Measurements from ENCODE around the gene RAX2. TPM values are rescaled to one million over a fixed set of nuclear protein-coding genes. Genes with fewer than 3 reads are reported as not detected.
A peak's percentile ranks its signal among the peaks of the same experiment; 100 is the strongest.

The RAX2 gene
- total RNA-seq, 2 experiments from 2014 or later: not detected

DNA sequence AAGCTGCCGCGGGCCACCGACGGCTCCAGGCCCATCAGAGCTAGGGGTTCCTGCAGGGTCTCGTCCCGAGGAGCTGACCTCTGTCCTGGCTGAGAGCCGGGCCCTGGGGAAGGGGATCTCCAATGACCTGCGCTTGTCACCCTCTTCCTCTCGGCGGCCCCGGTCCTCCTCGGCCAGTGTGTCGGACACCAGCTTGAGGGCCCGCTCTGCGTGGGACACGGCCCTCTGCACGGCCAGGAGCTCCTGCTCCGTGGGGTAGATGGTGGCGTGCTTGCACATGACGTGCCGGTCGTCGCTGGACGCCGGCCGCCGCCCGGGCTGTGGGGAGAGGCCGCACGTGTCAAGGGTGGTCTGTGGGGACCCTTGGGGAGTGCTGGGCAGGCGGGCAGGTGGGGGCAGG lies 46.9 kb upstream of the RAX2 start:
- no peaks in the 10 kb centered on the region for H3K27me3 Mint-ChIP-seq
- TF ChIP-seq, protein P1, sequence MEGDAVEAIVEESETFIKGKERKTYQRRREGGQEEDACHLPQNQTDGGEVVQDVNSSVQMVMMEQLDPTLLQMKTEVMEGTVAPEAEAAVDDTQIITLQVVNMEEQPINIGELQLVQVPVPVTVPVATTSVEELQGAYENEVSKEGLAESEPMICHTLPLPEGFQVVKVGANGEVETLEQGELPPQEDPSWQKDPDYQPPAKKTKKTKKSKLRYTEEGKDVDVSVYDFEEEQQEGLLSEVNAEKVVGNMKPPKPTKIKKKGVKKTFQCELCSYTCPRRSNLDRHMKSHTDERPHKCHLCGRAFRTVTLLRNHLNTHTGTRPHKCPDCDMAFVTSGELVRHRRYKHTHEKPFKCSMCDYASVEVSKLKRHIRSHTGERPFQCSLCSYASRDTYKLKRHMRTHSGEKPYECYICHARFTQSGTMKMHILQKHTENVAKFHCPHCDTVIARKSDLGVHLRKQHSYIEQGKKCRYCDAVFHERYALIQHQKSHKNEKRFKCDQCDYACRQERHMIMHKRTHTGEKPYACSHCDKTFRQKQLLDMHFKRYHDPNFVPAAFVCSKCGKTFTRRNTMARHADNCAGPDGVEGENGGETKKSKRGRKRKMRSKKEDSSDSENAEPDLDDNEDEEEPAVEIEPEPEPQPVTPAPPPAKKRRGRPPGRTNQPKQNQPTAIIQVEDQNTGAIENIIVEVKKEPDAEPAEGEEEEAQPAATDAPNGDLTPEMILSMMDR (IDR thresholded peaks at IDR 0.05): no peak
- intact Hi-C loops (cut with DNase I, micrococcal nuclease): no loop called here
- H3K4me1 Mint-ChIP-seq (ENCODE audit: low read depth): peaks cover 37% of the 10 kb centered on the region
- H3K4me3 Mint-ChIP-seq: no peak overlapping the region
- no peak overlapping the region for H3K27ac ChIP-seq (ENCODE audit: low read depth in 1 of 2, low read length in 2 of 2)
- no peak for ATAC-seq (ENCODE audit: poor library complexity)
- no peak overlapping the region for H3K27ac Mint-ChIP-seq
- no peak for DNase-seq
- CTCF ChIA-PET: no interaction called here
- POLR2A ChIA-PET: interaction anchor here (0.9 to 2.7 kb wide), 2 partner anchors 56 to 167 kb away, joined by 3 to 32 read pairs; partner anchors contain the start of genes APBA3, EEF2 and MRPL54
- no peaks in the 10 kb centered on the region for H3K36me3 ChIP-seq (ENCODE audit: insufficient read depth, low read length)
- H3K36me3 Mint-ChIP-seq (ENCODE audit: low read depth): no peaks in the 10 kb centered on the region
- no peak overlapping the region for H3K4me3 ChIP-seq (ENCODE audit: low read length)
- peaks cover 63% of the 10 kb centered on the region for H3K4me1 ChIP-seq (ENCODE audit: insufficient read depth, low read length)
- no peaks in the 10 kb centered on the region for H3K27me3 ChIP-seq (ENCODE audit: control insufficient read depth in 1 of 2, insufficient read depth in 2 of 2, low read length in 2 of 2)
- H3K9me3 Mint-ChIP-seq: no peaks in the 10 kb centered on the region
- H3K9me3 ChIP-seq (ENCODE audit: control insufficient read depth in 1 of 2, insufficient read depth in 1 of 2, low read length in 2 of 2): no peaks in the 10 kb centered on the region

DNA sequence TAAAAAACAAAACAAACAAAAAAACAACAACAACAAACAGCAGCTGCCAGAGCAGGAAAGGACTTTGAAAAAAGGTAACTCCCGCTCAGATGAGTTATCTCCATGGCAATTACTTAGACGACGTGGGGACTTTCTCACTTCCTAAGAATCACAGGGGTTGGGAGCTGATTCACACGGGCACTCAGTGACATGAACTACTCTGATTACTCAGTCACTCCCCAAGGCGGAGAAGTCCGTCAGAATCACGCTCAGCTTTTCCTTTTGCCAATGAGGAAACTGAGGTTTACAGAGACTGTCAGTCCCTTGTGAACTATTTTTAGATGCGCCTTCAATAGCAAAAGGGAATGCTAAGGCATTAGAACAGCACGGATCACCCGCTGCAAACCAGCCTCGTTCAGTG lies 46.4 kb upstream of the RAX2 start:
- intact Hi-C loops (cut with DNase I, micrococcal nuclease): no loop called here
- DNase-seq: peak in 3 of 14 experiments; percentile 26 to 65 (median 57)
- Mint-ChIP-seq H3K4me3 (peak overlapping the region; percentile 15), H3K27me3 (no peaks in the 10 kb centered on the region), H3K4me1 (ENCODE audit: low read depth) (peaks cover 41% of the 10 kb centered on the region), H3K36me3 (ENCODE audit: low read depth) (no peaks in the 10 kb centered on the region), H3K9me3 (no peaks in the 10 kb centered on the region), H3K27ac (no peak overlapping the region)
- Histone ChIP-seq H3K27ac (ENCODE audit: low read depth in 1 of 2, low read length in 2 of 2) (no peak overlapping the region), H3K4me3 (ENCODE audit: low read length) (no peak overlapping the region), H3K4me1 (ENCODE audit: insufficient read depth, low read length) (peaks cover 67% of the 10 kb centered on the region), H3K9me3 (ENCODE audit: control insufficient read depth in 1 of 2, insufficient read depth in 1 of 2, low read length in 2 of 2) (no peaks in the 10 kb centered on the region), H3K36me3 (ENCODE audit: insufficient read depth, low read length) (no peaks in the 10 kb centered on the region), H3K27me3 (ENCODE audit: control insufficient read depth in 1 of 2, insufficient read depth in 2 of 2, low read length in 2 of 2) (no peaks in the 10 kb centered on the region)
- ATAC-seq (ENCODE audit: poor library complexity): no peak
- POLR2A ChIA-PET: interaction anchor here (0.9 to 2.7 kb wide), 2 partner anchors 56 to 167 kb away, joined by 3 to 32 read pairs; partner anchors contain the start of genes APBA3, EEF2 and MRPL54
- TF ChIP-seq, protein P1 (IDR thresholded peaks at IDR 0.05): no peak
- CTCF ChIA-PET: no interaction called here

DNA sequence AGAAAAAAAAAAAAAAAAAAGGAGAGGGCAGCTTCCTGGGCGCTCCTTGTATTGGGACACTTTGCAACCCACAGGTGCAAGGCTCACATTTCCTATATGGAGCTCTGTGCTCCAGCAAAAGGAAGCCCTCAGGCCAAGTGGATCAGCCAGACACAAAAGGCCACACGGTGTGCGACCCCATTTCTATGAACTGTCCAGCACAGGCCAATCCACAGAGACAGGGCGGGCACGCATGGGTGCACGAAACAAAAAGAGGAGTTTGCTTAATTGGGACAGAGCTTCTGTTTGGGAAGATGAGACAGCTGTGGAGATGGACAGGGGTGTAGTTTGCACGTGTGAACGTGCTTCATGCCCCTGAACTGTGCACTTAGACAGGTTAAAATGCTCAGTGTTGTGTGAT lies 45.7 kb upstream of the RAX2 start:
- Mint-ChIP-seq H3K4me1 (ENCODE audit: low read depth) (peaks cover 48% of the 10 kb centered on the region), H3K4me3 (peak overlapping the region; percentile 9), H3K27me3 (no peaks in the 10 kb centered on the region), H3K9me3 (no peaks in the 10 kb centered on the region), H3K36me3 (ENCODE audit: low read depth) (no peaks in the 10 kb centered on the region), H3K27ac (no peak overlapping the region)
- no peak for DNase-seq
- intact Hi-C loops (cut with DNase I, micrococcal nuclease): no loop called here
- Histone ChIP-seq H3K36me3 (ENCODE audit: insufficient read depth, low read length) (no peaks in the 10 kb centered on the region), H3K27me3 (ENCODE audit: control insufficient read depth in 1 of 2, insufficient read depth in 2 of 2, low read length in 2 of 2) (no peaks in the 10 kb centered on the region), H3K27ac (ENCODE audit: low read depth in 1 of 2, low read length in 2 of 2) (no peak overlapping the region), H3K4me1 (ENCODE audit: insufficient read depth, low read length) (peaks cover 75% of the 10 kb centered on the region), H3K4me3 (ENCODE audit: low read length) (no peak overlapping the region), H3K9me3 (ENCODE audit: control insufficient read depth in 1 of 2, insufficient read depth in 1 of 2, low read length in 2 of 2) (no peaks in the 10 kb centered on the region)
- TF ChIP-seq, protein P1 (IDR thresholded peaks at IDR 0.05): no peak
- ATAC-seq (ENCODE audit: poor library complexity): no peak
- POLR2A ChIA-PET: interaction anchor here (2.7 kb wide), 1 partner anchor 55 kb away, joined by 32 read pairs; the partner anchor contains the start of genes APBA3 and MRPL54
- CTCF ChIA-PET: no interaction called here
